HepG2 (cell line): ENCODE measurements around the gene ZDHHC7. TPM values are rescaled to one million over a fixed set of nuclear protein-coding genes. Genes with fewer than 3 reads are reported as not detected.

ENCODE experiments used
- BCL6 ChIP-seq: IDR thresholded peaks from 2 replicates; pipeline ENCODE4 v1.6.1; 2016; ENCODE audit warnings: missing genetic modification reagents, missing compliant biosample characterization
- BRCA1 ChIP-seq: sonication (generic); formaldehyde crosslinking; IDR thresholded peaks from 2 replicates; pipeline ENCODE4 v1.4.0; 2020; ENCODE audit warnings: missing genetic modification reagents
- CBX2 ChIP-seq, 2 experiments: fragments of 200-600 bp in 1 of 2; sonication (generic); formaldehyde crosslinking in 1 of 2; IDR thresholded peaks; 2 replicates each; pipeline versions ENCODE4 v1.7.0 to v1.8.1; 2018 to 2022; ENCODE audit warnings: low read depth in 2 of 2, low read length in 1 of 2, mild to moderate bottlenecking in 1 of 2, missing genetic modification reagents in 1 of 2
- CHD2 ChIP-seq: IDR thresholded peaks from 2 replicates; pipeline ENCODE4 v1.6.1; 2011; ENCODE audit warnings: low read depth, low read length, improper control_type of control experiment
- ERF ChIP-seq: IDR thresholded peaks from 2 replicates; pipeline ENCODE4 v1.6.1; 2018; ENCODE audit warnings: missing biosample characterization, missing genetic modification reagents
- FOXK1 ChIP-seq: sonication (generic); formaldehyde crosslinking; IDR thresholded peaks from 2 replicates; pipeline ENCODE4 v1.4.0; 2020; ENCODE audit warnings: low read depth, missing genetic modification reagents, borderline replicate concordance
- KDM4B ChIP-seq: sonication (generic); formaldehyde crosslinking; IDR thresholded peaks from 2 replicates; pipeline ENCODE4 v1.4.0; 2020; ENCODE audit warnings: missing genetic modification reagents
- MXD4 ChIP-seq: IDR thresholded peaks from 2 replicates; pipeline ENCODE4 v1.6.1; 2016; ENCODE audit warnings: mild to moderate bottlenecking, missing biosample characterization, missing genetic modification reagents
- NFE2 ChIP-seq: sonication (generic); formaldehyde crosslinking; IDR thresholded peaks from 2 replicates; pipeline ENCODE4 v1.4.0; 2020; ENCODE audit warnings: missing genetic modification reagents
- PBX2 ChIP-seq: IDR thresholded peaks from 2 replicates; pipeline ENCODE4 v1.6.1; 2016; ENCODE audit warnings: control low read depth
- PRDM10 ChIP-seq: sonication (generic); formaldehyde crosslinking; IDR thresholded peaks from 2 replicates; pipeline ENCODE4 v1.4.0; 2020; ENCODE audit warnings: low read depth, missing genetic modification reagents
- RARA ChIP-seq: IDR thresholded peaks from 2 replicates; pipeline ENCODE4 v1.6.1; 2016; ENCODE audit warnings: missing genetic modification reagents, missing compliant biosample characterization
- RFX1 ChIP-seq: fragments of 450-650 bp; IDR thresholded peaks from 2 replicates; pipeline ENCODE4 v1.6.1; 2017
- SP4 ChIP-seq: sonication (generic); formaldehyde crosslinking; IDR thresholded peaks from 2 replicates; pipeline ENCODE4 v1.8.1; 2023; ENCODE audit warnings: mild to moderate bottlenecking, missing genetic modification reagents
- ZBTB4 ChIP-seq: sonication (generic); formaldehyde crosslinking; IDR thresholded peaks from 2 replicates; pipeline ENCODE4 v1.4.0; 2020; ENCODE audit warnings: missing genetic modification reagents, mild to moderate bottlenecking, borderline replicate concordance
- ZFP36L1 ChIP-seq: sonication (generic); formaldehyde crosslinking; IDR thresholded peaks from 2 replicates; pipeline ENCODE4 v1.8.0; 2022; ENCODE audit warnings: mild to moderate bottlenecking, missing genetic modification reagents, moderate library complexity
- ZMAT5 ChIP-seq: sonication (generic); formaldehyde crosslinking; IDR thresholded peaks from 2 replicates; pipeline ENCODE4 v1.5.0; 2020; ENCODE audit warnings: mild to moderate bottlenecking, low read depth, missing genetic modification reagents, borderline replicate concordance
- ZNF30 ChIP-seq: sonication (generic); formaldehyde crosslinking; IDR thresholded peaks from 2 replicates; pipeline ENCODE4 v1.5.0; 2020; ENCODE audit warnings: mild to moderate bottlenecking, missing genetic modification reagents
- ZNF33B ChIP-seq: sonication (generic); formaldehyde crosslinking; IDR thresholded peaks from 2 replicates; pipeline ENCODE4 v1.5.1; 2020; ENCODE audit warnings: mild to moderate bottlenecking, missing genetic modification reagents
- ZNF552 ChIP-seq: sonication (generic); formaldehyde crosslinking; IDR thresholded peaks from 2 replicates; pipeline ENCODE4 v1.9.0; 2022; ENCODE audit warnings: missing genetic modification reagents, mild to moderate bottlenecking, borderline replicate concordance
- ZNF652 ChIP-seq: IDR thresholded peaks from 2 replicates; pipeline ENCODE4 v1.6.1; 2016; ENCODE audit warnings: low read depth, borderline replicate concordance
- ZSCAN9 ChIP-seq: IDR thresholded peaks from 2 replicates; pipeline ENCODE4 v1.6.1; 2016; ENCODE audit warnings: borderline replicate concordance
- polyA plus RNA-seq, 8 experiments: library from polyadenylated mRNA; depleted of rRNA in 3 of 8; stranded (reverse) in 7 of 8; unstranded in 1 of 8; fragments of >200 nt; fragmentation: Illumina TruSeq in 4 of 8; extraction: Trizol in 4 of 8; gene quantifications; 2 replicates each; pipeline versions ENCODE4 v1.2.1 to v1.2.3, GENCODE V29; 2011 to 2016; ENCODE audit warnings: low read depth in 4 of 8, missing spikeins in 1 of 8, mixed read lengths in 1 of 8; ENCODE audit not compliant: insufficient read depth in 1 of 8
- total RNA-seq, 5 experiments: library from RNA; depleted of rRNA; stranded (reverse); fragments of >200 nt; fragmentation: Illumina TruSeq; extraction: Trizol; gene quantifications; 2 replicates each; pipeline ENCODE4 v1.2.3, GENCODE V29; 2016; ENCODE audit warnings: low read depth in 1 of 5

Gene ZDHHC7
- total and polyA plus RNA-seq, 2 of the 13 experiments (the other 11 are each of a cell fraction or from before 2014, with no cell fraction given): 46.8 to 67.6 TPM

- TF ChIP-seq ZNF652 (CRISPR knock-in tag) (no peak), ZNF33B (no peak), CBX2 (IDR thresholded peaks at IDR 0.05; ENCODE audit: low read depth, low read length) (no peak), CBX2 (CRISPR knock-in tag; IDR thresholded peaks at IDR 0.05; ENCODE audit: low read depth) (no peak), ZBTB4 (no peak), ZFP36L1 (CRISPR knock-in tag) (no peak), ERF (CRISPR knock-in tag) (no peak), RARA (peak; percentile 89), RFX1 (no peak), BCL6 (CRISPR knock-in tag) (peak; percentile 43; the same call in 1 of the 2 replicates), KDM4B (no peak), CHD2 (no peak), ZNF552 (no peak), ZMAT5 (CRISPR knock-in tag) (no peak), PBX2 (CRISPR knock-in tag) (no peak), FOXK1 (CRISPR knock-in tag) (no peak), NFE2 (CRISPR knock-in tag) (no peak), PRDM10 (CRISPR knock-in tag) (no peak), MXD4 (CRISPR knock-in tag) (no peak), SP4 (no peak), ZNF30 (no peak), BRCA1 (no peak), ZSCAN9 (no peak)
Observed at GRCh38 chr16:84947996-84948850, 63.1 kb downstream of the ZDHHC7 start (continued).
